ENCODE data around the gene HSPA9. TPM values are rescaled to one million over a fixed set of nuclear protein-coding genes. Genes with fewer than 3 reads are reported as not detected.

HSPA9 gene
- total and polyA plus RNA-seq, 10 of the 15 experiments (the other 5 are each of a cell fraction or from before 2014, with no cell fraction given) = 145 to 455 (median 343) TPM

GRCh38 chr5:138566792-138567191 lies 8.4 kb downstream of the HSPA9 start (continued):
- TF ChIP-seq ZNF592 (IDR thresholded peaks at IDR 0.05) (no peak), SUZ12 (IDR thresholded peaks at IDR 0.05; ENCODE audit: unreplicated experiment) (no peak)

GRCh38 chr5:138565100-138565821 lies 9.9 kb downstream of the HSPA9 start:
- H3K4me2 ChIP-seq (ENCODE audit: control insufficient read depth, insufficient read depth) = no peak overlapping the region
- no peak overlapping the region for H3K27ac ChIP-seq (ENCODE audit: control insufficient read depth, insufficient read depth)
- POLR2A ChIA-PET = interaction anchor here (1.2 to 1.7 kb wide), 3 partner anchors 11 to 21 kb away, joined by 3 to 10 read pairs (median 7); no protein-coding TSS in a partner anchor
- no peaks in the 10 kb centered on the region for H3K9me3 ChIP-seq (replicated peaks; ENCODE audit: control insufficient read depth, insufficient read depth, low read length)
- no peaks in the 10 kb centered on the region; the same call in 1 of the 2 replicates for H4K20me1 ChIP-seq (ENCODE audit: control insufficient read depth, insufficient read depth)
- H3K27me3 ChIP-seq (replicated peaks in 1 of 2; ENCODE audit: control insufficient read depth in 2 of 2, insufficient read depth in 2 of 2, low read length in 1 of 2) = no peaks in the 10 kb centered on the region
- FAIRE-seq (no peak), DNase-seq (ENCODE audit: low read depth, low spot score) (no peak), ATAC-seq (peak; percentile 56)
- CTCF ChIA-PET = interaction anchor here (0.8 to 2.2 kb wide), 5 partner anchors 14 to 61 kb away, joined by 3 to 8 read pairs (median 4); partner anchors contain the start of gene ETF1
- H3K4me1 ChIP-seq (ENCODE audit: control insufficient read depth, insufficient read depth, low read length) = no peaks in the 10 kb centered on the region
- no peak overlapping the region for H3K4me3 ChIP-seq
- BruUV-seq (replicated peaks) = no TSS peak
- peaks cover 22 to 49% of the 10 kb centered on the region in 2 experiments for H3K36me3 ChIP-seq (ENCODE audit: control insufficient read depth in 2 of 2, insufficient read depth in 2 of 2, low read length in 1 of 2)
- intact Hi-C loops (cut with micrococcal nuclease; ENCODE audit: unreplicated experiment) = no loop called here
- no peak overlapping the region for H3K9ac ChIP-seq (ENCODE audit: control insufficient read depth, insufficient read depth, low read length)
- peaks cover 29% of the 10 kb centered on the region for H3K79me2 ChIP-seq (ENCODE audit: control insufficient read depth, insufficient read depth, low read length)
- WGBS (ENCODE audit: insufficient coverage, insufficient replicate concordance, low lambda C conversion rate, missing lambda C conversion rate) = 44% methylated on average over 7 of the region's 7 CpGs
- RAD21 ChIA-PET (ENCODE audit: unreplicated experiment) = interaction anchor here (1.0 to 1.1 kb wide), 2 partner anchors 10 to 61 kb away, joined by 3 to 4 read pairs; no protein-coding TSS in a partner anchor
- in situ Hi-C loops (cut with MboI) = no loop called here
- SMC1A ChIA-PET (ENCODE audit: uncharacterized antibody, unreplicated experiment) = interaction anchor here (0.6 to 1.3 kb wide), 3 partner anchors 16 to 385 kb away, joined by 3 read pairs; no protein-coding TSS in a partner anchor
- H2AFZ ChIP-seq (ENCODE audit: control insufficient read depth, low read depth, low read length) = no peak overlapping the region
- TF ChIP-seq ATF7 (IDR thresholded peaks at IDR 0.05; ENCODE audit: low read depth) (no peak), SMARCA5 (IDR thresholded peaks at IDR 0.05) (no peak), IKZF2 (IDR thresholded peaks at IDR 0.05) (peak; percentile 16 to 38; a peak in 1 of 4 replicates), TARDBP (IDR thresholded peaks at IDR 0.05; ENCODE audit: borderline replicate concordance) (no peak), ZNF622 (IDR thresholded peaks at IDR 0.05) (no peak), ATF2 (IDR thresholded peaks at IDR 0.05; ENCODE audit: low read length) (no peak), MLLT1 (IDR thresholded peaks at IDR 0.05) (0 out of 2 replicates have a peak, but pooled peaks have one; percentile 20), HDAC6 (IDR thresholded peaks at IDR 0.05; ENCODE audit: unreplicated experiment) (no peak), CREM (IDR thresholded peaks at IDR 0.05; ENCODE audit: low read depth) (no peak), LARP7 (IDR thresholded peaks at IDR 0.05) (no peak), BCL11A (IDR thresholded peaks at IDR 0.05; ENCODE audit: low read depth, low read length) (peak; percentile 5; the same call in 1 of the 2 replicates), POLR2AphosphoS5 (IDR thresholded peaks at IDR 0.05; ENCODE audit: low read length) (0 out of 2 replicates have a peak, but pooled peaks have one; percentile 43), ZSCAN29 (IDR thresholded peaks at IDR 0.05) (no peak), MTA2 (IDR thresholded peaks at IDR 0.05; ENCODE audit: low read depth) (peak; percentile 59; the same call in 1 of the 2 replicates)
